HepG2 (cell line): ENCODE results near the gene CA6. TPM values are rescaled to one million over a fixed set of nuclear protein-coding genes. Genes with fewer than 3 reads are reported as not detected.

Experiments
- ATAC-seq: fragments of 200-7000 bp; cut with Tn5 transposase; 3 replicates; pipeline ENCODE4 v1.9.1; 2020; ENCODE audit warnings: mild to moderate bottlenecking, moderate library complexity
- BruUV-seq: library from RNA; stranded (reverse); fragments of 400-500 nt; replicated peaks from 2 replicates; lab custom pipeline; 2021; lab: Mats Ljungman, UMichigan
- CTCF ChIA-PET: fragments of 300-600 bp; formaldehyde crosslinking; extraction: SDS; loops from one replicate; lab custom pipeline; 2021; ENCODE audit warnings: low total read pairs, inconsistent platforms, low intra/inter-chr PET ratio; lab: Yijun Ruan, JAX
- POLR2A ChIA-PET: fragments of 350-600 bp; sonication (Branson Sonifier 250); formaldehyde crosslinking; loops from one replicate; lab custom pipeline; 2020; ENCODE audit warnings: antibody characterized with exemption, inconsistent platforms; lab: Yijun Ruan, JAX
- DNase-seq: peaks from one replicate; pipeline ENCODE4 v3.0.0-alpha.2; 2015; ENCODE audit warnings: low spot score
- FAIRE-seq: peaks from 3 replicates; lab custom pipeline; 2011; peaks lifted over from hg19 to GRCh38; lab: Jason Lieb, UNC
- H2AFZ ChIP-seq: one replicate; pipeline ENCODE4 v1.6.1; 2011; ENCODE audit warnings: low read length, inconsistent platforms
- H3K27ac ChIP-seq: fragments of 300-600 bp; 3 replicates; pipeline ENCODE4 v1.8.0; 2011; ENCODE audit warnings: mixed run types, mild to moderate bottlenecking, mixed read lengths, low read length, inconsistent platforms; ENCODE audit not compliant: insufficient read depth; ENCODE audit errors: extremely low read length
- H3K27me3 ChIP-seq, 2 experiments: fragments of 200-600 bp in 1 of 2; 2 replicates in 1 of 2; 3 replicates in 1 of 2; pipeline versions ENCODE4 v1.6.0 to v1.8.0; 2011; ENCODE audit warnings: low read length in 2 of 2, mild to moderate bottlenecking in 2 of 2, moderate library complexity in 2 of 2, inconsistent platforms in 1 of 2; ENCODE audit not compliant: insufficient read depth in 2 of 2, control insufficient read depth in 1 of 2
- H3K36me3 ChIP-seq, 2 experiments: fragments of 200-600 bp in 1 of 2; replicated peaks in 1 of 2; 2 replicates in 1 of 2; 3 replicates in 1 of 2; pipeline versions ENCODE4 v1.5.1 to v1.8.0; 2011; ENCODE audit warnings: low read length in 2 of 2, inconsistent platforms in 1 of 2; ENCODE audit not compliant: insufficient read depth in 2 of 2, control insufficient read depth in 1 of 2
- H3K4me1 ChIP-seq: 2 replicates; pipeline ENCODE4 v1.5.1; 2012; ENCODE audit warnings: low read length, inconsistent platforms; ENCODE audit not compliant: insufficient read depth
- H3K4me2 ChIP-seq: 2 replicates; pipeline ENCODE4 v1.6.0; 2011; ENCODE audit warnings: low read depth, low read length, inconsistent platforms
- H3K4me3 ChIP-seq, 3 experiments: fragments of 200-600 bp in 1 of 3; sonication (generic), shearing (Covaris generic) in 1 of 3; replicated peaks in 1 of 3; 2 replicates each; pipeline ENCODE4 v1.5.1; 2011 to 2016; ENCODE audit warnings: low read length in 3 of 3, inconsistent platforms in 2 of 3, low read depth in 2 of 3, mild to moderate bottlenecking in 2 of 3, control low read depth in 1 of 3, mixed read lengths in 1 of 3; ENCODE audit not compliant: insufficient read depth in 1 of 3
- H3K79me2 ChIP-seq: one replicate; pipeline ENCODE4 v1.6.1; 2011; ENCODE audit warnings: low read length, inconsistent platforms; ENCODE audit not compliant: insufficient read depth
- H3K9ac ChIP-seq: 2 replicates; pipeline ENCODE4 v1.6.0; 2011; ENCODE audit warnings: mild to moderate bottlenecking, low read depth, low read length, inconsistent platforms; ENCODE audit not compliant: insufficient read depth
- H3K9me3 ChIP-seq: 2 replicates; pipeline ENCODE4 v1.5.1; 2012; ENCODE audit warnings: mild to moderate bottlenecking, low read length
- H4K20me1 ChIP-seq: 2 replicates; pipeline ENCODE4 v1.6.0; 2011; ENCODE audit warnings: inconsistent platforms, mild to moderate bottlenecking, low read length, moderate library complexity; ENCODE audit not compliant: insufficient read depth
- BHLHE40 ChIP-seq: IDR thresholded peaks from 2 replicates; pipeline ENCODE4 v1.6.1; 2011; ENCODE audit warnings: low read length, improper control_type of control experiment
- FOSL2 ChIP-seq: sonication (generic); formaldehyde crosslinking; IDR thresholded peaks from 2 replicates; pipeline ENCODE4 v1.4.0; 2020; ENCODE audit warnings: missing genetic modification reagents
- FOXP1 ChIP-seq, 2 experiments: fragments of 450-650 bp in 1 of 2; IDR thresholded peaks; 2 replicates each; pipeline ENCODE4 v1.6.1; 2017 to 2018; ENCODE audit warnings: antibody characterized with exemption in 1 of 2
- GATAD1 ChIP-seq: IDR thresholded peaks from 2 replicates; pipeline ENCODE4 v1.6.1; 2016; ENCODE audit warnings: missing genetic modification reagents, missing compliant biosample characterization
- HMG20B ChIP-seq: conservative IDR thresholded peaks from 2 replicates; pipeline ENCODE4 v1.6.1; 2016; ENCODE audit warnings: missing genetic modification reagents, missing compliant biosample characterization
- HNF4A ChIP-seq: sonication (generic); formaldehyde crosslinking; IDR thresholded peaks from 2 replicates; pipeline ENCODE4 v1.4.0; 2020; ENCODE audit warnings: missing genetic modification reagents
- MXD4 ChIP-seq: IDR thresholded peaks from 2 replicates; pipeline ENCODE4 v1.6.1; 2016; ENCODE audit warnings: mild to moderate bottlenecking, missing biosample characterization, missing genetic modification reagents
- POGZ ChIP-seq: sonication (generic); formaldehyde crosslinking; IDR thresholded peaks from 2 replicates; pipeline ENCODE4 v1.4.0; 2020; ENCODE audit warnings: mild to moderate bottlenecking, missing genetic modification reagents
- SMYD3 ChIP-seq: sonication (generic); formaldehyde crosslinking; IDR thresholded peaks from 2 replicates; pipeline ENCODE4 v1.8.1; 2023; ENCODE audit warnings: mild to moderate bottlenecking, missing genetic modification reagents
- SOX13 ChIP-seq, 3 experiments: fragments of 450-650 bp in 1 of 3; sonication (generic) in 1 of 3; formaldehyde crosslinking in 1 of 3; IDR thresholded peaks in 2 of 3; conservative IDR thresholded peaks in 1 of 3; 2 replicates each; pipeline versions ENCODE4 v1.5.0 to v1.6.1; 2016 to 2020; ENCODE audit warnings: antibody characterized with exemption in 1 of 3, mild to moderate bottlenecking in 1 of 3, missing compliant biosample characterization in 1 of 3, missing genetic modification reagents in 1 of 3, moderate library complexity in 1 of 3
- SOX5 ChIP-seq: IDR thresholded peaks from 2 replicates; pipeline ENCODE4 v1.6.1; 2016; ENCODE audit warnings: borderline replicate concordance
- SOX6 ChIP-seq, 2 experiments: fragments of 450-650 bp in 1 of 2; sonication (generic) in 1 of 2; formaldehyde crosslinking in 1 of 2; IDR thresholded peaks; 2 replicates each; pipeline versions ENCODE4 v1.4.0 to v1.6.1; 2017 to 2020; ENCODE audit warnings: antibody characterized with exemption in 1 of 2, mild to moderate bottlenecking in 1 of 2, missing genetic modification reagents in 1 of 2
- SUZ12 ChIP-seq: fragments of 150-350 bp; IDR thresholded peaks from 2 replicates; pipeline ENCODE4 v1.6.1; 2014; ENCODE audit warnings: low read depth, low read length
- ZNF232 ChIP-seq: sonication (generic); formaldehyde crosslinking; IDR thresholded peaks from 2 replicates; pipeline ENCODE4 v1.4.0; 2020; ENCODE audit warnings: missing genetic modification reagents, borderline replicate concordance
- ZNF746 ChIP-seq: sonication (generic); formaldehyde crosslinking; IDR thresholded peaks from 2 replicates; pipeline ENCODE4 v1.8.0; 2022; ENCODE audit warnings: mild to moderate bottlenecking, missing genetic modification reagents
- WGBS: methylation state at CpG from one replicate; pipeline ENCODE4 v1.1.6; 2017; ENCODE audit warnings: low lambda C conversion rate; 5-methylcytosine and 5-hydroxymethylcytosine counted together
- in situ Hi-C: cut with HindIII; loops from 2 replicates; pipeline ENCODE4 v1.10.0; 2017; ENCODE audit warnings: low pct_unique_long_range_greater_than_20kb; ENCODE audit not compliant: extremely low pct_ligation_motif_present
- intact Hi-C: fragments of 100-400 bp; cut with micrococcal nuclease; formaldehyde crosslinking; loops from one replicate; pipeline ENCODE4 v1.10.0; 2022; ENCODE audit not compliant: unreplicated experiment
- polyA plus RNA-seq, 8 experiments: library from polyadenylated mRNA; depleted of rRNA in 3 of 8; stranded (reverse) in 7 of 8; unstranded in 1 of 8; fragments of >200 nt; fragmentation: Illumina TruSeq in 4 of 8; extraction: Trizol in 4 of 8; gene quantifications; 2 replicates each; pipeline versions ENCODE4 v1.2.1 to v1.2.3, GENCODE V29; 2011 to 2016; ENCODE audit warnings: low read depth in 4 of 8, missing spikeins in 1 of 8, mixed read lengths in 1 of 8; ENCODE audit not compliant: insufficient read depth in 1 of 8
- total RNA-seq, 5 experiments: library from RNA; depleted of rRNA; stranded (reverse); fragments of >200 nt; fragmentation: Illumina TruSeq; extraction: Trizol; gene quantifications; 2 replicates each; pipeline ENCODE4 v1.2.3, GENCODE V29; 2016; ENCODE audit warnings: low read depth in 1 of 5
- TF ChIP-seq, protein P1 (sequence below): sonication (generic); formaldehyde crosslinking; IDR thresholded peaks from 2 replicates; pipeline ENCODE4 v1.8.0; 2022; ENCODE audit warnings: missing genetic modification reagents, mild to moderate bottlenecking, moderate library complexity, borderline replicate concordance
- TF ChIP-seq, protein P2 (sequence below): sonication (generic); formaldehyde crosslinking; IDR thresholded peaks from 2 replicates; pipeline ENCODE4 v1.4.0; 2020; ENCODE audit warnings: missing genetic modification reagents
- TF ChIP-seq, protein P3 (sequence below): sonication (generic); formaldehyde crosslinking; IDR thresholded peaks from 2 replicates; pipeline ENCODE4 v1.4.0; 2020; ENCODE audit warnings: missing genetic modification reagents
- TF ChIP-seq, protein P4 (sequence below): sonication (generic); formaldehyde crosslinking; conservative IDR thresholded peaks from 2 replicates; pipeline ENCODE4 v1.4.0; 2020; ENCODE audit warnings: missing genetic modification reagents

The CA6 gene
- total and polyA plus RNA-seq, 2 of the 13 experiments (the other 11 are each of a cell fraction or from before 2014, with no cell fraction given) = not detected

DNA sequence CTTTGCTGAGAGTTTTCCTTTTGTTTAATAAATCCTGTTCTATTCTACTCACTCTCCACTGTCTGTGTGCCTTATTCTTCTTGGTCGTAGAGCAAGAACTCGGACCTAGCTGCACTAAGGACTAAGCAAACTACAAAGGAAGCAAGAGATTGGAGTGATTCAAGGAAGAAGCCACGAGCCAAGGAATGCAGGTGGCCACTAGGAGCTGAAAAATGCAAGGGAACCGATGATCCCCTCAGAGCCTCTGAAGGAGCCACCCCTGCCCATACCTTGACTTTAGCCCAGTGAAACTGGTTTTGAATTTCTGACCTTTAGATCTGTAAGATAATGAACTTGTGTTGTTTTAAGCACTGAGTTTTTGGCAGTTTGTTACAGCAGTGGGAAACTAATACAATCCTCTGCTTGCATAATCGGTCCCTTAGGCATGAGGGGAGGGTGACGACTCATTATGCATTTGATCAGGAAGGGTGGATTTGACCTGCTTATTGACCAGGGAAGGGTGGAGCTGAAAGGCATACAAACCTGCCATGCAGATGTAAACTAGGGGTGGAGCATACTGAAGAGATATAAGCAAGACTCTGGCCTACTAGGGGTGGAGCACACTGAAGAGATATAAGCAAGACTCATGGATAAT is 6.2 kb upstream of the CA6 start (continued):
- TF ChIP-seq SMYD3 (CRISPR knock-in tag) (no peak), SUZ12 (no peak), MXD4 (no peak), HMG20B (no peak), ZNF746 (CRISPR knock-in tag) (no peak), POGZ (no peak), ZNF232 (CRISPR knock-in tag) (no peak)
- TF ChIP-seq, protein P1, sequence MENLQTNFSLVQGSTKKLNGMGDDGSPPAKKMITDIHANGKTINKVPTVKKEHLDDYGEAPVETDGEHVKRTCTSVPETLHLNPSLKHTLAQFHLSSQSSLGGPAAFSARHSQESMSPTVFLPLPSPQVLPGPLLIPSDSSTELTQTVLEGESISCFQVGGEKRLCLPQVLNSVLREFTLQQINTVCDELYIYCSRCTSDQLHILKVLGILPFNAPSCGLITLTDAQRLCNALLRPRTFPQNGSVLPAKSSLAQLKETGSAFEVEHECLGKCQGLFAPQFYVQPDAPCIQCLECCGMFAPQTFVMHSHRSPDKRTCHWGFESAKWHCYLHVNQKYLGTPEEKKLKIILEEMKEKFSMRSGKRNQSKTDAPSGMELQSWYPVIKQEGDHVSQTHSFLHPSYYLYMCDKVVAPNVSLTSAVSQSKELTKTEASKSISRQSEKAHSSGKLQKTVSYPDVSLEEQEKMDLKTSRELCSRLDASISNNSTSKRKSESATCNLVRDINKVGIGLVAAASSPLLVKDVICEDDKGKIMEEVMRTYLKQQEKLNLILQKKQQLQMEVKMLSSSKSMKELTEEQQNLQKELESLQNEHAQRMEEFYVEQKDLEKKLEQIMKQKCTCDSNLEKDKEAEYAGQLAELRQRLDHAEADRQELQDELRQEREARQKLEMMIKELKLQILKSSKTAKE (CRISPR knock-in tag) = no peak

DNA sequence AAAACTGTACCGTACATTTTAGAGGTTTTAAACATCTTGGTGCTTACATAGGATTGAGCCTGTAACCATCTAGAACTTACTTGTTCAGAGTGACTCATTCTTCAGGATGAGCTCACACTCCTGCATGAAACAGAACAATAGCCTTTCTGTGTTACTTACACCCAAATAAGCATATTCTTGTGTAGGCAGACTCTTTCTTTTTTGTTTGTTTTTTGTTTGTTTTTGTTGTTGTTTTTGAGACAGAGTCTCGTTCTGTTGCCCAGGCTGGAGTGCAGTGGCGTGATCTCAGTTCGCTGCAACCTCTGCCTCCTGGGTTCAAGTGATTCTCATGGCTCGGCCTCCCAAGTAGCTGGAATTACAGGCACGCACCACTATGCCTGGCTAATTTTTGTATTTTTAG is 3.8 kb upstream of the CA6 start:
- H3K9me3 ChIP-seq = no peaks in the 10 kb centered on the region
- no peak overlapping the region for H3K27ac ChIP-seq
- peaks cover 28% of the 10 kb centered on the region for H3K4me1 ChIP-seq
- peak; percentile 72 for DNase-seq
- intact Hi-C loops (no loop called here), in situ Hi-C loops (no loop called here)
- H4K20me1 ChIP-seq = no peaks in the 10 kb centered on the region
- BruUV-seq = no TSS peak
- H3K36me3 ChIP-seq = no peaks in the 10 kb centered on the region
- H2AFZ ChIP-seq = no peak overlapping the region
- ChIA-PET CTCF (no interaction called here), POLR2A (no interaction called here)
- no peak overlapping the region for H3K9ac ChIP-seq
- peak; percentile 66; the same call in 2 of the 3 replicates for ATAC-seq
- WGBS = 28% methylated on average over 6 of the region's 6 CpGs
- H3K79me2 ChIP-seq = no peaks in the 10 kb centered on the region
- H3K27me3 ChIP-seq = peaks cover 0 to 30% of the 10 kb centered on the region in 2 experiments; a peak in 3 of 5 replicates
- no peak for FAIRE-seq
- H3K4me2 ChIP-seq = no peak overlapping the region; the same call in 1 of the 2 replicates
- H3K4me3 ChIP-seq = no peak overlapping the region
- no peak for TF ChIP-seq HNF4A (CRISPR knock-in tag)
- TF ChIP-seq, protein P2, sequence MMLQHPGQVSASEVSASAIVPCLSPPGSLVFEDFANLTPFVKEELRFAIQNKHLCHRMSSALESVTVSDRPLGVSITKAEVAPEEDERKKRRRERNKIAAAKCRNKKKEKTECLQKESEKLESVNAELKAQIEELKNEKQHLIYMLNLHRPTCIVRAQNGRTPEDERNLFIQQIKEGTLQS (CRISPR knock-in tag) = peak; percentile 66; the same call in 1 of the 2 replicates
- TF ChIP-seq BHLHE40 = 0 out of 2 replicates have a peak, but pooled peaks have one; percentile 3
- peak; percentile 72; the same call in 1 of the 2 replicates for TF ChIP-seq FOSL2 (CRISPR knock-in tag)
- TF ChIP-seq, protein P3, sequence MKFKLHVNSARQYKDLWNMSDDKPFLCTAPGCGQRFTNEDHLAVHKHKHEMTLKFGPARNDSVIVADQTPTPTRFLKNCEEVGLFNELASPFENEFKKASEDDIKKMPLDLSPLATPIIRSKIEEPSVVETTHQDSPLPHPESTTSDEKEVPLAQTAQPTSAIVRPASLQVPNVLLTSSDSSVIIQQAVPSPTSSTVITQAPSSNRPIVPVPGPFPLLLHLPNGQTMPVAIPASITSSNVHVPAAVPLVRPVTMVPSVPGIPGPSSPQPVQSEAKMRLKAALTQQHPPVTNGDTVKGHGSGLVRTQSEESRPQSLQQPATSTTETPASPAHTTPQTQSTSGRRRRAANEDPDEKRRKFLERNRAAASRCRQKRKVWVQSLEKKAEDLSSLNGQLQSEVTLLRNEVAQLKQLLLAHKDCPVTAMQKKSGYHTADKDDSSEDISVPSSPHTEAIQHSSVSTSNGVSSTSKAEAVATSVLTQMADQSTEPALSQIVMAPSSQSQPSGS (CRISPR knock-in tag) = no peak
- TF ChIP-seq SOX5 (CRISPR knock-in tag) = peak; percentile 91; the same call in 1 of the 2 replicates
- no peak for TF ChIP-seq SOX6 (IDR thresholded peaks at IDR 0.05)
- peak; percentile 53; the same call in 1 of the 2 replicates for TF ChIP-seq SOX6 (CRISPR knock-in tag; IDR thresholded peaks at IDR 0.05)
- TF ChIP-seq, protein P4, sequence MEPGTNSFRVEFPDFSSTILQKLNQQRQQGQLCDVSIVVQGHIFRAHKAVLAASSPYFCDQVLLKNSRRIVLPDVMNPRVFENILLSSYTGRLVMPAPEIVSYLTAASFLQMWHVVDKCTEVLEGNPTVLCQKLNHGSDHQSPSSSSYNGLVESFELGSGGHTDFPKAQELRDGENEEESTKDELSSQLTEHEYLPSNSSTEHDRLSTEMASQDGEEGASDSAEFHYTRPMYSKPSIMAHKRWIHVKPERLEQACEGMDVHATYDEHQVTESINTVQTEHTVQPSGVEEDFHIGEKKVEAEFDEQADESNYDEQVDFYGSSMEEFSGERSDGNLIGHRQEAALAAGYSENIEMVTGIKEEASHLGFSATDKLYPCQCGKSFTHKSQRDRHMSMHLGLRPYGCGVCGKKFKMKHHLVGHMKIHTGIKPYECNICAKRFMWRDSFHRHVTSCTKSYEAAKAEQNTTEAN (CRISPR knock-in tag) = no peak
- no peak for TF ChIP-seq SOX13 (IDR thresholded peaks at IDR 0.05)
- TF ChIP-seq SOX13 (CRISPR knock-in tag; conservative IDR thresholded peaks at IDR 0.05 in 1 of 2, IDR thresholded peaks at IDR 0.05 in 1 of 2) = peak in 1 of 2 experiments; percentile 73; a peak in 2 of 4 replicates
- TF ChIP-seq GATAD1 = 0 out of 2 replicates have a peak, but pooled peaks have one; percentile 20
- TF ChIP-seq FOXP1 (IDR thresholded peaks at IDR 0.05) = peak; percentile 75
- peak; percentile 73 for TF ChIP-seq FOXP1 (CRISPR knock-in tag; IDR thresholded peaks at IDR 0.05)
